Peyer's patch (tissue), 4 donors: ENCODE measurements around the gene PHC3. TPM values are rescaled to one million over a fixed set of nuclear protein-coding genes. Genes with fewer than 3 reads are reported as not detected.
A peak's percentile ranks its signal among the peaks of the same experiment; 100 is the strongest.

Experiments used
- DNase-seq, 3 donors: peaks; one replicate each; pipeline ENCODE4 v3.0.0-alpha.2; 2017 to 2019
- H3K27ac ChIP-seq, 4 donors: fragments of 200-600 bp; sonication (generic); one replicate each; pipeline ENCODE4 v1.5.1; 2016 to 2019
- H3K27me3 ChIP-seq, 2 donors: fragments of 200-600 bp; sonication (generic); one replicate each; pipeline ENCODE4 v1.5.1; 2019
- H3K36me3 ChIP-seq, 3 donors: fragments of 200-600 bp; sonication (generic); one replicate each; pipeline ENCODE4 v1.5.1; 2016 to 2019
- H3K4me1 ChIP-seq, 4 donors: fragments of 200-600 bp; sonication (generic); one replicate each; pipeline ENCODE4 v1.5.1; 2016 to 2019
- H3K4me3 ChIP-seq, 4 donors: fragments of 200-600 bp; sonication (generic); 1 replicate in 3 of 4; 2 replicates in 1 of 4; pipeline ENCODE4 v1.5.1; 2016 to 2019; ENCODE audit warnings: mild to moderate bottlenecking in 1 of 4
- H3K9me3 ChIP-seq, 4 donors: fragments of 200-600 bp; sonication (generic); one replicate each; pipeline ENCODE4 v1.5.1; 2016 to 2019; ENCODE audit warnings: mild to moderate bottlenecking in 1 of 4
- CTCF ChIP-seq, 6 experiments: fragments of 450-650 bp in 4 of 6; fragments of 200-600 bp in 2 of 6; sonication (generic) in 1 of 6; IDR thresholded peaks; one replicate each; pipeline ENCODE4 v1.5.1; 2017 to 2019; ENCODE audit warnings: antibody characterized with exemption in 6 of 6, mild to moderate bottlenecking in 3 of 6, moderate library complexity in 1 of 6
- POLR2A ChIP-seq, 2 donors: fragments of 450-650 bp; IDR thresholded peaks; one replicate each; pipeline ENCODE4 v1.5.1; 2017; ENCODE audit warnings: antibody characterized with exemption in 2 of 2, mild to moderate bottlenecking in 2 of 2, moderate library complexity in 2 of 2
- total RNA-seq, 4 donors: library from RNA; depleted of rRNA; stranded (reverse); fragments of >200 nt; gene quantifications; one replicate each; pipeline ENCODE4 v1.1.0, GENCODE V29; 2016

The PHC3 gene
- total RNA-seq, 4 donors from 2014 or later = 52.4 to 234 (median 83.2) TPM

DNA sequence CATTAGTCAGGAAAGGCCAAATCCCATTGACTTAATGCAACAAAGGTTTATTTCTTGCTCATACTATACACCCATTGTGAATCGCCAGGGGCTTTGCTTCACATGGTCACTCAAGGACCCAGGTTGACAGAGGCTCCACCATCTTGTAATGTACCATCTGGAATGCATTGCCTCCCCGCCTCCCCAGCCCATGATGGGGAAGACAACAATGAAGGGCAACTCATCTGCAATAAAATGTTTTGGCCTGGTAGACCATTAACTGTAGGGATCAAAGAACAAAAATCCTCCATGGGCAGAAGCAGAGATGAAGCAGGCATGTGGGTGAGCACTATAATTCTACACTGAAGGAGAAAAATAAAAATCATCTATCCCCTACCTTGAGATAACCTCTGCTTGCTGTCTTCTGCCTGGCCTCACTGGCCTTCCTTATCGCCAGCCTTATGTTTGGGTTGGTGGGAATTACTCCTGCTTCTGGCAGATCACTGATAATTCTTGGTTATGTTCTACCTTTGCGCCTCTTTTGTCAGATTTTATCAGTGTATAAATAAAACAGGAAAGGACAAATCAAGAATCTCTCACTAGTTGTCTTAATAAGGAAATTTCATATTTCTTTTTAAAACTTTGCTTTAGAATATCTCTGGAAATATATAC lies 106.0 kb downstream of the PHC3 start:
- peaks cover 0 to 19% (median 0%) of the 10 kb centered on the region in 4 donors for H3K4me1 ChIP-seq
- peak in 1 of 3 donors; percentile 50 for DNase-seq
- no peaks in the 10 kb centered on the region for H3K36me3 ChIP-seq
- TF ChIP-seq CTCF (IDR thresholded peaks at IDR 0.05) = no peak
- no peak for TF ChIP-seq POLR2A (IDR thresholded peaks at IDR 0.05)
- H3K9me3 ChIP-seq = peaks cover 0 to 3% (median 0%) of the 10 kb centered on the region in 4 donors
- no peak overlapping the region for H3K4me3 ChIP-seq
- peak overlapping the region in 2 of 4 donors; percentile 47 to 75 for H3K27ac ChIP-seq
- H3K27me3 ChIP-seq = no peaks in the 10 kb centered on the region

DNA sequence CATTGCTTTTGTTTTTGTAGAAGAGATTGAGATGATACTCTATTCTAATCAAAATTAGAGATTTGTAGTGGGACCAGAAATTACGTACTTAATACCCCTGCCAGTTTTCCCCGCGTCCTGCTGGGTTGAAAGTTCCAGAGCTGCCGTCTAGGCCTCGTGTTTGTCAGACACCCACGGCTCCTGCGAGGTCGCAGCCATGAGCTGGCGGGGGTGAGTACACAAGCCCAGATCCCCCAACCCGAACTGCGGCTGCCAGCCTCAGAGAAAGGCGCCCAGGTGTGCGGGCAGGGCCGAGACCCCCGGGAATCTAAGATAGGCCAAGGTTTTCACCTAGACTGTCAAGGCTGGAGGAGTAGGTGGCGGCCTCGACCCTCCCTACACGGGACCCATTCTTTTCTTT lies 117.4 kb downstream of the PHC3 start:
- peak in 1 of 3 donors; percentile 42 for DNase-seq
- TF ChIP-seq CTCF (IDR thresholded peaks at IDR 0.05) (no peak), POLR2A (IDR thresholded peaks at IDR 0.05) (no peak)
- Histone ChIP-seq H3K4me3 (no peak overlapping the region), H3K9me3 (no peaks in the 10 kb centered on the region), H3K36me3 (peaks cover 0 to 23% (median 0%) of the 10 kb centered on the region in 3 donors), H3K27me3 (no peaks in the 10 kb centered on the region), H3K27ac (no peak overlapping the region), H3K4me1 (no peaks in the 10 kb centered on the region)

DNA sequence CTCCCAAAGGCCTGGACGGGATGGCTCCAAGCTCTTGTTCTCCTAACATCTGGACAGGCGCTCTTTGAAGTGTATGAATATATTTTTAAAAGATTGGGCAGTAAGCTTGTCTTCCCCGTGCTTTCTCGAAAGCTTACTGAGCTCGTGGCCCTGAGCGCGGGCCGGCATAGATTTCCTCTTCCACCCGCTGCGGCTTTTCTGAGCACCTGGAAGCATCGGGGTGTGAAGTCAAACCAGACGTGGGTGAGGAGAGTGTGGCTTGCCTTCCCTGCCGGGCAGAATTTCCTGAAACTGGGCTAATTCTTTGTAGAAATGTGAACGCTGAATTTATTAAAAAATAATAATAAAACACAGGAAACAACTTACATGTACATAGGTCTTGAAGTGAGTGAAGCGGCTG lies 117.8 kb downstream of the PHC3 start:
- TF ChIP-seq CTCF (IDR thresholded peaks at IDR 0.05) (no peak), POLR2A (IDR thresholded peaks at IDR 0.05) (no peak)
- H3K27me3 ChIP-seq = no peaks in the 10 kb centered on the region

DNA sequence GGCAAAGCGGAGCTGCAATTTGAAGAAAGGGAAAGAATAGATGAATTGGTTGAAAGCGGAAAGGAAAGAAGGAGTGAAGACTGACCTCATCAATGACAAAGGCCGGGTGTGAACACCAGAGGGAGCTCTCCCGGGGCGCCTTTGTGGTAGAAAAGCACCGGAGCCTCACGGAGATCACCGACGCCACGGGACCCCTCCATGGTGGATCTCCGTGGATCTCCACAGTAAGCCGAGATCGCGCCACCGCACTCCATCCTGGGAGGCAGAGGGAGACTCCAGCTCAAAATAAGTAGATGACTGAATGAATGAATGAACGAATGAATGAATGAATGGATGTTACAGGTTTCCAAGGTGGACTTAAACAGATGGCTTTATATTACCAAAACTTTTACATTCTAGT lies 118.8 kb downstream of the PHC3 start:
- H3K4me1 ChIP-seq = no peaks in the 10 kb centered on the region
- TF ChIP-seq CTCF (IDR thresholded peaks at IDR 0.05) = peak in 2 of 6 experiments; percentile 4 to 6
- TF ChIP-seq POLR2A (IDR thresholded peaks at IDR 0.05) = no peak
- H3K4me3 ChIP-seq = no peak overlapping the region
- peaks cover 0 to 23% (median 0%) of the 10 kb centered on the region in 3 donors for H3K36me3 ChIP-seq
- H3K27me3 ChIP-seq = no peaks in the 10 kb centered on the region
- H3K27ac ChIP-seq = no peak overlapping the region
- peak in 1 of 3 donors; percentile 40 for DNase-seq
- no peaks in the 10 kb centered on the region for H3K9me3 ChIP-seq

More for the DNA sequence above, 117.8 kb downstream of the PHC3 start:
- Histone ChIP-seq H3K4me1 (no peaks in the 10 kb centered on the region), H3K36me3 (peaks cover 0 to 23% (median 0%) of the 10 kb centered on the region in 3 donors), H3K27ac (no peak overlapping the region), H3K9me3 (no peaks in the 10 kb centered on the region), H3K4me3 (no peak overlapping the region)
- DNase-seq = peak in 1 of 3 donors; percentile 46

- no peak overlapping the region for H3K4me3 ChIP-seq
- H3K9me3 ChIP-seq = no peaks in the 10 kb centered on the region
- no peak for TF ChIP-seq POLR2A (IDR thresholded peaks at IDR 0.05)
- no peaks in the 10 kb centered on the region for H3K27me3 ChIP-seq
- no peak for DNase-seq
- H3K4me1 ChIP-seq = no peaks in the 10 kb centered on the region
- no peak overlapping the region for H3K27ac ChIP-seq
- H3K36me3 ChIP-seq = peaks cover 0 to 23% (median 0%) of the 10 kb centered on the region in 3 donors
These were observed 119.5 kb downstream of the PHC3 start for GRCh38 chr3:170062068-170062467.

DNA sequence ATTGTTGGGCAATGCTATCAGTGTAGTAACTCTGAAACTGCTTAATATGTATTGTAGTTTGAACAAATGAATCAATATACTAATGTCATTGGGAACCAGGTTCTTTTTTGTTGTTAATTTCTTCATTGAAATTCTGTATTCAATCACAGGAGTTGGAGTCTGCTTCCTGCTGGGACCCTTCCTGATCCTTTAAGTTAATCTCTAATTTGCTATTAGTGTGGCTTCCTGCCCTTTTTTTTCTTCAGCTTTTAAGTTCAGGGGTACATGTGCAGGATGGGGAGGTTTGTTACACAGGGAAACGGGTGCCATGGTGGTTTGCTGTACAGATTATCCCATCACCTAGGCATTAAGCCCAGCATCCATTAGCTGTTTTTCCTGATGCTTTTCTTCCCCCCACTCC lies 122.1 kb downstream of the PHC3 start:
- Histone ChIP-seq H3K36me3 (peaks cover 0 to 23% (median 0%) of the 10 kb centered on the region in 3 donors), H3K4me3 (no peak overlapping the region), H3K27ac (no peak overlapping the region), H3K9me3 (no peaks in the 10 kb centered on the region), H3K27me3 (no peaks in the 10 kb centered on the region), H3K4me1 (no peaks in the 10 kb centered on the region)
- no peak for TF ChIP-seq CTCF (IDR thresholded peaks at IDR 0.05)
- DNase-seq = no peak
